Uterus (tissue), 2 donors: ENCODE data around the gene KATNAL1.

Experiments
- POLR2A ChIP-seq, 2 donors: fragments of 450-650 bp; IDR thresholded peaks; one replicate each; pipeline ENCODE4 v1.6.1; 2016; ENCODE audit warnings: antibody characterized with exemption in 2 of 2, mild to moderate bottlenecking in 1 of 2, moderate library complexity in 1 of 2
- TF ChIP-seq, protein P1 (sequence below), 4 experiments: fragments of 200-600 bp in 2 of 4; fragments of 450-650 bp in 2 of 4; sonication (generic) in 2 of 4; IDR thresholded peaks; one replicate each; pipeline ENCODE4 v1.5.1; 2016 to 2019; ENCODE audit warnings: antibody characterized with exemption in 4 of 4, mild to moderate bottlenecking in 2 of 4, moderate library complexity in 1 of 4

DNA sequence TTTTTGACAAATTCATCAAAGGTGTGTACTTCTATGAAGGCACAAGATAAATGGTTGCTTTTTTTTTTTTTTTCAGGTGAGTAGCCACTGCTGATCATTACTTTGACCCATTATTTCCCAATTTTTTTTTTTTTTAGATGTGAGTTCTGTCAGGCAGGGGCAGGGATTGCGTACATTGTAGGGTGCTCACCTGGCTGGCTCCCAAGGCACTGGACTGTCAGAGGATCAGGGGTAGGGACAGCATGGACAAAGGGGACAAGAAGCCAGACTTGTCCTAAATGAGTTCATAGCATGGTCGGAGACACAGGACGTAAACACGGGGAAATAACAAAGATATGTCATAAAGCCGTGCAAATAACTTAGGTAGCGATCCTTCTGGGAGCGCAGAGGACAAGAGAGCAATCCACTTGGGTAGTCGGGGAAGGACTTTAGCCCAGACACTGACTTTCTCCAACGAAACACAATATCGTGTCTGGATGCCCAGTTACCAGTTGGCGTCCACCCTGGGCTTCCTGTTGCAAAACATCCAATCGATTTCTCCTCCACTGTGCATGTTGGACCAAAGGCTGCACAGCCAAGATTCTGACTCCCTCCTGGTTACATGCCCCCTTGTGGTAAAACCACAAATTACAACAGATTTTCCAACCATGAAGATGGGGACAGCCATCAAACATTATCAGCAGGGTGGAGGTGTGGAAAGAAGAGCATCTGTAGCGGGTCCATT lies 27.5 kb upstream of the KATNAL1 start:
- TF ChIP-seq, protein P1, sequence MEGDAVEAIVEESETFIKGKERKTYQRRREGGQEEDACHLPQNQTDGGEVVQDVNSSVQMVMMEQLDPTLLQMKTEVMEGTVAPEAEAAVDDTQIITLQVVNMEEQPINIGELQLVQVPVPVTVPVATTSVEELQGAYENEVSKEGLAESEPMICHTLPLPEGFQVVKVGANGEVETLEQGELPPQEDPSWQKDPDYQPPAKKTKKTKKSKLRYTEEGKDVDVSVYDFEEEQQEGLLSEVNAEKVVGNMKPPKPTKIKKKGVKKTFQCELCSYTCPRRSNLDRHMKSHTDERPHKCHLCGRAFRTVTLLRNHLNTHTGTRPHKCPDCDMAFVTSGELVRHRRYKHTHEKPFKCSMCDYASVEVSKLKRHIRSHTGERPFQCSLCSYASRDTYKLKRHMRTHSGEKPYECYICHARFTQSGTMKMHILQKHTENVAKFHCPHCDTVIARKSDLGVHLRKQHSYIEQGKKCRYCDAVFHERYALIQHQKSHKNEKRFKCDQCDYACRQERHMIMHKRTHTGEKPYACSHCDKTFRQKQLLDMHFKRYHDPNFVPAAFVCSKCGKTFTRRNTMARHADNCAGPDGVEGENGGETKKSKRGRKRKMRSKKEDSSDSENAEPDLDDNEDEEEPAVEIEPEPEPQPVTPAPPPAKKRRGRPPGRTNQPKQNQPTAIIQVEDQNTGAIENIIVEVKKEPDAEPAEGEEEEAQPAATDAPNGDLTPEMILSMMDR (IDR thresholded peaks at IDR 0.05), result peak in 1 of 4 experiments; percentile 17
- no peak for TF ChIP-seq POLR2A (IDR thresholded peaks at IDR 0.05)
